Tibial artery (tissue), 4 donors: Measurements from ENCODE around the gene OCIAD2.

Experiments used
- DNase-seq, 2 donors: peaks; one replicate each; pipeline ENCODE4 v3.0.0-alpha.2; 2019
- H3K27ac ChIP-seq, 2 donors: fragments of 200-600 bp; sonication (generic) in 1 of 2; 1 replicate in 1 of 2; 2 replicates in 1 of 2; pipeline ENCODE4 v1.5.1; 2018 to 2019; ENCODE audit warnings: mild to moderate bottlenecking in 1 of 2
- H3K27me3 ChIP-seq, 2 donors: fragments of 200-600 bp; sonication (generic) in 1 of 2; one replicate each; pipeline versions ENCODE4 v1.5.1 to v1.6.0; 2016 to 2019
- H3K36me3 ChIP-seq, 3 donors: fragments of 200-600 bp; sonication (generic) in 2 of 3; one replicate each; pipeline ENCODE4 v1.5.1; 2016 to 2019; ENCODE audit warnings: mild to moderate bottlenecking in 2 of 3
- H3K4me1 ChIP-seq, 4 donors: fragments of 200-600 bp; sonication (generic) in 2 of 4; 1 replicate in 3 of 4; 2 replicates in 1 of 4; pipeline ENCODE4 v1.5.1; 2016 to 2019
- H3K4me3 ChIP-seq, 2 donors: fragments of 200-600 bp; sonication (generic) in 1 of 2; 1 replicate in 1 of 2; 2 replicates in 1 of 2; pipeline ENCODE4 v1.5.1; 2018 to 2019; ENCODE audit warnings: mild to moderate bottlenecking in 2 of 2
- H3K9me3 ChIP-seq, 3 donors: fragments of 200-600 bp; sonication (generic) in 1 of 3; one replicate each; pipeline ENCODE4 v1.5.1; 2016 to 2019
- intact Hi-C: fragments of 100-400 bp; cut with DNase I; formaldehyde crosslinking; loops from one replicate; pipeline ENCODE4 v1.15.0; 2023; ENCODE audit warnings: low total_unique reads
- TF ChIP-seq, protein P1 (sequence below), 2 experiments: fragments of 200-600 bp in 1 of 2; fragments of 450-650 bp in 1 of 2; IDR thresholded peaks; one replicate each; pipeline ENCODE4 v1.5.1; 2017 to 2019; ENCODE audit warnings: antibody characterized with exemption in 2 of 2, mild to moderate bottlenecking in 1 of 2, moderate library complexity in 1 of 2

OCIAD2 gene

GRCh38 chr4:48862661-48863060, 43.9 kb downstream of the OCIAD2 start:
- no peaks in the 10 kb centered on the region for H3K4me1 ChIP-seq
- intact Hi-C loops: no loop called here
- H3K36me3 ChIP-seq: peaks cover 16 to 37% (median 21%) of the 10 kb centered on the region in 3 donors
- TF ChIP-seq, protein P1, sequence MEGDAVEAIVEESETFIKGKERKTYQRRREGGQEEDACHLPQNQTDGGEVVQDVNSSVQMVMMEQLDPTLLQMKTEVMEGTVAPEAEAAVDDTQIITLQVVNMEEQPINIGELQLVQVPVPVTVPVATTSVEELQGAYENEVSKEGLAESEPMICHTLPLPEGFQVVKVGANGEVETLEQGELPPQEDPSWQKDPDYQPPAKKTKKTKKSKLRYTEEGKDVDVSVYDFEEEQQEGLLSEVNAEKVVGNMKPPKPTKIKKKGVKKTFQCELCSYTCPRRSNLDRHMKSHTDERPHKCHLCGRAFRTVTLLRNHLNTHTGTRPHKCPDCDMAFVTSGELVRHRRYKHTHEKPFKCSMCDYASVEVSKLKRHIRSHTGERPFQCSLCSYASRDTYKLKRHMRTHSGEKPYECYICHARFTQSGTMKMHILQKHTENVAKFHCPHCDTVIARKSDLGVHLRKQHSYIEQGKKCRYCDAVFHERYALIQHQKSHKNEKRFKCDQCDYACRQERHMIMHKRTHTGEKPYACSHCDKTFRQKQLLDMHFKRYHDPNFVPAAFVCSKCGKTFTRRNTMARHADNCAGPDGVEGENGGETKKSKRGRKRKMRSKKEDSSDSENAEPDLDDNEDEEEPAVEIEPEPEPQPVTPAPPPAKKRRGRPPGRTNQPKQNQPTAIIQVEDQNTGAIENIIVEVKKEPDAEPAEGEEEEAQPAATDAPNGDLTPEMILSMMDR (IDR thresholded peaks at IDR 0.05): no peak
- DNase-seq: no peak
- H3K27me3 ChIP-seq: no peaks in the 10 kb centered on the region
- H3K4me3 ChIP-seq: no peak overlapping the region
- no peak overlapping the region for H3K27ac ChIP-seq
- H3K9me3 ChIP-seq: no peaks in the 10 kb centered on the region

DNA sequence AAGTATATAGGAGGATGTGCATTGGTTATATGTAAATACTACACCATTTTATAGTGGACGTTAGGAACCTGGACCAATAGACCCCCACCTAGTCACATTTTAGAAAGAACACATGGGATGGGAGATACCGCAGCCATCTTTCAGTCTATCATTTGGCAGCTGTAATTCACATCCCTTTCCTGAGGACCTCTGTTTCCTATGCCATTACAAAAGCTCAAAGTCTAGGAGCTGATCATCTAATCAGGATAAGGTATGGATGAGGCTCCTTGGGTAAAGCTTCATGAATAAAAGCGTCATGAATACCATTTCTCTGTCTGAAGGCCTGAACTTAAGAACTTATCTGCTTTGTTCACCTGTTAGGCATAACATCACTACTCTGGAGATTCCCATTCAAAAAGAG, 44.5 kb downstream of the OCIAD2 start:
- TF ChIP-seq, protein P1 (IDR thresholded peaks at IDR 0.05): no peak

GRCh38 chr4:48858130-48858529, 48.4 kb downstream of the OCIAD2 start:
- intact Hi-C loops: no loop called here
- Histone ChIP-seq H3K27ac (no peak overlapping the region), H3K4me1 (no peaks in the 10 kb centered on the region), H3K4me3 (no peak overlapping the region), H3K36me3 (peaks cover 34 to 60% (median 43%) of the 10 kb centered on the region in 3 donors), H3K27me3 (no peaks in the 10 kb centered on the region), H3K9me3 (no peaks in the 10 kb centered on the region)
- no peak for DNase-seq
- TF ChIP-seq, protein P1 (IDR thresholded peaks at IDR 0.05): no peak

More for the DNA sequence above, 44.5 kb downstream of the OCIAD2 start:
- Histone ChIP-seq H3K27ac (no peak overlapping the region), H3K27me3 (no peaks in the 10 kb centered on the region), H3K4me3 (no peak overlapping the region), H3K9me3 (no peaks in the 10 kb centered on the region), H3K4me1 (no peaks in the 10 kb centered on the region), H3K36me3 (peaks cover 22 to 43% (median 27%) of the 10 kb centered on the region in 3 donors)
- intact Hi-C loops: no loop called here
- DNase-seq: no peak

- Histone ChIP-seq H3K36me3 (peaks cover 48 to 73% (median 55%) of the 10 kb centered on the region in 3 donors), H3K9me3 (no peaks in the 10 kb centered on the region), H3K27me3 (no peaks in the 10 kb centered on the region), H3K4me3 (no peak overlapping the region), H3K27ac (no peak overlapping the region), H3K4me1 (no peaks in the 10 kb centered on the region)
- intact Hi-C loops: no loop called here
- DNase-seq: no peak
- TF ChIP-seq, protein P1 (IDR thresholded peaks at IDR 0.05): no peak
Measured at GRCh38 chr4:48854982-48855381, 51.6 kb downstream of the OCIAD2 start.

DNA sequence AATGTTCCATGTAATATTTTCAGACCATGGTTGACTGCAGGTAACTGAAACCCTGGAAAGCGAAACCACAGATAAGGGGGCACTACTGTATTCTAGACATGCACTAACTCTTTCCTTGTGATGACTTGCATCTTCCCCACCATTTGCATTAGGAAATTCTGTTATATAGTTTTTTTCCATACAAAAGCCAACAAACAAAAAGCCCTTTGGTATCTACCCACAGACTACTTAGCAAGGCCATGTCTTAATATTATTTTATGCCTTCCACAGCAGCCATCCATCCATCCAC, 52.2 kb downstream of the OCIAD2 start:
- no peak for DNase-seq
- Histone ChIP-seq H3K27ac (no peak overlapping the region), H3K36me3 (peaks cover 45 to 70% (median 62%) of the 10 kb centered on the region in 3 donors), H3K4me1 (no peaks in the 10 kb centered on the region), H3K4me3 (no peak overlapping the region), H3K9me3 (no peaks in the 10 kb centered on the region), H3K27me3 (no peaks in the 10 kb centered on the region)
- TF ChIP-seq, protein P1 (IDR thresholded peaks at IDR 0.05): no peak
- intact Hi-C loops: no loop called here
